Thyroid gland (tissue), 4 donors: ENCODE measurements around the gene HSF2BP.

Experiments
- CTCF ChIP-seq, 6 experiments: fragments of 200-600 bp in 3 of 6; fragments of 450-650 bp in 3 of 6; sonication (generic) in 3 of 6; IDR thresholded peaks; one replicate each; pipeline ENCODE4 v1.5.1; 2016 to 2019; ENCODE audit warnings: antibody characterized with exemption in 6 of 6, mild to moderate bottlenecking in 2 of 6, inconsistent platforms in 1 of 6, moderate library complexity in 1 of 6
- POLR2A ChIP-seq, 2 donors: fragments of 450-650 bp; IDR thresholded peaks; one replicate each; pipeline ENCODE4 v1.6.1; 2017; ENCODE audit warnings: antibody characterized with exemption in 2 of 2, mild to moderate bottlenecking in 2 of 2, moderate library complexity in 1 of 2

GRCh38 chr21:43603233-43603626, 56.1 kb downstream of the HSF2BP start:
- no peak for TF ChIP-seq CTCF (IDR thresholded peaks at IDR 0.05)
- TF ChIP-seq POLR2A (IDR thresholded peaks at IDR 0.05), result no peak
